A204.1 (cell line): Measurements from ENCODE around the gene TBC1D20.
A peak's percentile ranks its signal among the peaks of the same experiment; 100 is the strongest.

Source experiments
- FAIRE-seq: peaks from 2 replicates; lab custom pipeline; 2012; peaks lifted over from hg19 to GRCh38; lab: Jason Lieb, UNC

The TBC1D20 gene

GRCh38 chr20:437787-438486 lies 24.4 kb downstream of the TBC1D20 start:
- no peak for FAIRE-seq

- FAIRE-seq, result no peak
These were observed 25.9 kb downstream of the TBC1D20 start for GRCh38 chr20:436476-436875.

- no peak for FAIRE-seq
These were observed 26.8 kb downstream of the TBC1D20 start for GRCh38 chr20:435558-435957.

- no peak for FAIRE-seq
These were observed 27.5 kb downstream of the TBC1D20 start for GRCh38 chr20:434661-435419.

GRCh38 chr20:434221-434620 lies 28.1 kb downstream of the TBC1D20 start:
- FAIRE-seq, result no peak

- FAIRE-seq, result no peak
These were observed 28.9 kb downstream of the TBC1D20 start for GRCh38 chr20:433300-433975.

GRCh38 chr20:432677-433299 lies 29.5 kb downstream of the TBC1D20 start:
- FAIRE-seq, result no peak

- no peak for FAIRE-seq
These were observed 30.1 kb downstream of the TBC1D20 start for GRCh38 chr20:432208-432607.

- peak; percentile 40 for FAIRE-seq
These were observed 31.1 kb downstream of the TBC1D20 start for GRCh38 chr20:431012-431904.

GRCh38 chr20:430091-430999 lies 32.0 kb downstream of the TBC1D20 start:
- no peak for FAIRE-seq

- FAIRE-seq, result no peak
These were observed 33.6 kb downstream of the TBC1D20 start for GRCh38 chr20:428658-429200.

GRCh38 chr20:427849-428657 lies 34.3 kb downstream of the TBC1D20 start:
- FAIRE-seq, result no peak

GRCh38 chr20:427401-427800 lies 34.9 kb downstream of the TBC1D20 start:
- no peak for FAIRE-seq

GRCh38 chr20:426566-426965 lies 35.8 kb downstream of the TBC1D20 start:
- FAIRE-seq, result no peak

- no peak for FAIRE-seq
These were observed 40.6 kb downstream of the TBC1D20 start for GRCh38 chr20:421685-422250.

GRCh38 chr20:420721-421574 lies 41.4 kb downstream of the TBC1D20 start:
- FAIRE-seq, result no peak

- no peak for FAIRE-seq
These were observed 42.1 kb downstream of the TBC1D20 start for GRCh38 chr20:420166-420620.

- no peak for FAIRE-seq
These were observed 42.7 kb downstream of the TBC1D20 start for GRCh38 chr20:419556-420165.
